Esophagus (tissue), 2 donors: ENCODE data around the gene KLK14. TPM values are rescaled to one million over a fixed set of nuclear protein-coding genes. Genes with fewer than 3 reads are reported as not detected.

Experiments used
- H3K27ac ChIP-seq, 2 donors: one replicate each; pipeline ENCODE4 v1.5.1; 2013; ENCODE audit warnings: low read depth in 2 of 2, mild to moderate bottlenecking in 2 of 2, inconsistent platforms in 1 of 2, low read length in 1 of 2, moderate library complexity in 1 of 2
- H3K27me3 ChIP-seq, 2 donors: one replicate each; pipeline ENCODE4 v1.6.1; 2013; ENCODE audit warnings: low read length in 2 of 2, control low read depth in 1 of 2, mild to moderate bottlenecking in 1 of 2; ENCODE audit not compliant: insufficient read depth in 2 of 2, control insufficient read depth in 1 of 2
- H3K36me3 ChIP-seq, 2 donors: one replicate each; pipeline ENCODE4 v1.6.1; 2013; ENCODE audit warnings: low read length in 1 of 2; ENCODE audit not compliant: control insufficient read depth in 2 of 2, insufficient read depth in 2 of 2
- H3K4me1 ChIP-seq, 2 donors: one replicate each; pipeline ENCODE4 v1.6.1; 2013; ENCODE audit warnings: low read length in 1 of 2; ENCODE audit not compliant: control insufficient read depth in 2 of 2, insufficient read depth in 2 of 2
- H3K4me3 ChIP-seq, 2 donors: one replicate each; pipeline ENCODE4 v1.5.1; 2013; ENCODE audit warnings: low read length in 2 of 2, mild to moderate bottlenecking in 2 of 2, low read depth in 1 of 2, moderate library complexity in 1 of 2
- H3K9me3 ChIP-seq, 2 donors: one replicate each; pipeline ENCODE4 v1.6.1; 2013; ENCODE audit warnings: mild to moderate bottlenecking in 2 of 2, low read depth in 1 of 2, low read length in 1 of 2, moderate library complexity in 1 of 2; ENCODE audit not compliant: control insufficient read depth in 2 of 2, insufficient read depth in 1 of 2
- WGBS, 2 donors: extraction: QIAGEN DNeasy Blood & Tissue Kit; methylation state at CpG; one replicate each; pipeline ENCODE4 v1.1.7; 2013; 5-methylcytosine and 5-hydroxymethylcytosine counted together
- polyA plus RNA-seq, 2 donors: library from polyadenylated mRNA; stranded (reverse); fragments of 200-250 nt; gene quantifications; one replicate each; pipeline ENCODE4 v1.2.3, GENCODE V29; 2013
- donor health status: healthy with polysubstance abuse.
- donor health status: Bipolar disorder and iron deficiency.

Gene KLK14
- under 1 TPM; 0.09 to 0.31 TPM for polyA plus RNA-seq

- no peak within 1 kb of the TSS for H3K4me3 ChIP-seq
- no peaks in the 10 kb centered on the region for H3K9me3 ChIP-seq
- WGBS, 2 donors: 45 to 59% methylated on average over 3 to 7 of the region's 7 CpGs
- no peak within 1 kb of the TSS for H3K27ac ChIP-seq
- H3K36me3 ChIP-seq: no peaks in the 10 kb centered on the region
- no peaks in the 10 kb centered on the region for H3K27me3 ChIP-seq
- H3K4me1 ChIP-seq: peaks cover 4 to 5% of the 10 kb centered on the region in 2 donors
Observed at GRCh38 chr19:51082611-51083010, at the start of gene KLK14. Gene KLK14, minus strand, starts transcription at chr19:51082887. Its CDS starts 273 bp downstream, at chr19:51082614.

- H3K27me3 ChIP-seq: no peaks in the 10 kb centered on the region
- H3K36me3 ChIP-seq: no peaks in the 10 kb centered on the region
- no peak overlapping the region for H3K27ac ChIP-seq
- WGBS, 2 donors: 49 to 53% methylated on average over 24 of the region's 24 CpGs
- no peaks in the 10 kb centered on the region for H3K9me3 ChIP-seq
- no peaks in the 10 kb centered on the region for H3K4me1 ChIP-seq
- H3K4me3 ChIP-seq: no peak overlapping the region
Observed at GRCh38 chr19:51131780-51132680, 49.3 kb upstream of the KLK14 start.

- Histone ChIP-seq H3K27ac (no peak overlapping the region), H3K4me1 (no peaks in the 10 kb centered on the region), H3K4me3 (no peak overlapping the region), H3K9me3 (no peaks in the 10 kb centered on the region), H3K27me3 (no peaks in the 10 kb centered on the region), H3K36me3 (no peaks in the 10 kb centered on the region)
- WGBS, 2 donors: 89 to 91% methylated on average over 8 of the region's 8 CpGs
Observed at GRCh38 chr19:51129716-51130115, 47.0 kb upstream of the KLK14 start.

GRCh38 chr19:51128227-51128626 lies 45.5 kb upstream of the KLK14 start:
- no peaks in the 10 kb centered on the region for H3K36me3 ChIP-seq
- WGBS, 2 donors: 81 to 91% methylated on average over 7 of the region's 7 CpGs
- no peaks in the 10 kb centered on the region for H3K4me1 ChIP-seq
- H3K9me3 ChIP-seq: no peaks in the 10 kb centered on the region
- H3K27ac ChIP-seq: no peak overlapping the region
- H3K4me3 ChIP-seq: no peak overlapping the region
- no peaks in the 10 kb centered on the region for H3K27me3 ChIP-seq

GRCh38 chr19:51127755-51128154 lies 45.1 kb upstream of the KLK14 start:
- Histone ChIP-seq H3K36me3 (no peaks in the 10 kb centered on the region), H3K4me3 (no peak overlapping the region), H3K9me3 (no peaks in the 10 kb centered on the region), H3K27ac (no peak overlapping the region), H3K27me3 (no peaks in the 10 kb centered on the region), H3K4me1 (no peaks in the 10 kb centered on the region)
- WGBS, 2 donors: 61 to 64% methylated on average over 4 of the region's 4 CpGs

- 60 to 77% methylated on average over 6 of the region's 6 CpGs for WGBS, 2 donors
- Histone ChIP-seq H3K9me3 (no peaks in the 10 kb centered on the region), H3K27ac (no peak overlapping the region), H3K4me1 (no peaks in the 10 kb centered on the region), H3K27me3 (no peaks in the 10 kb centered on the region), H3K36me3 (no peaks in the 10 kb centered on the region), H3K4me3 (no peak overlapping the region)
Observed at GRCh38 chr19:51127032-51127431, 44.3 kb upstream of the KLK14 start.

GRCh38 chr19:51125421-51126075 lies 42.9 kb upstream of the KLK14 start:
- Histone ChIP-seq H3K4me3 (no peak overlapping the region), H3K27me3 (no peaks in the 10 kb centered on the region), H3K9me3 (no peaks in the 10 kb centered on the region), H3K27ac (peak overlapping the region in 1 of 2 donors; percentile 14), H3K36me3 (no peaks in the 10 kb centered on the region), H3K4me1 (no peaks in the 10 kb centered on the region)
- 91 to 92% methylated on average over 15 to 16 of the region's 16 CpGs for WGBS, 2 donors

GRCh38 chr19:51124729-51125128 lies 42.0 kb upstream of the KLK14 start, which contains the start of gene SIGLEC9:
Gene SIGLEC9, plus strand, starts transcription at chr19:51124906. Its CDS starts 69 bp downstream, at chr19:51124975.
- Histone ChIP-seq H3K4me1 (no peaks in the 10 kb centered on the region), H3K9me3 (no peaks in the 10 kb centered on the region), H3K4me3 (no peak within 1 kb of the TSS), H3K36me3 (no peaks in the 10 kb centered on the region), H3K27me3 (no peaks in the 10 kb centered on the region), H3K27ac (peak within 1 kb of the TSS in 1 of 2 donors; percentile 14)
- 62 to 65% methylated on average over 14 of the region's 14 CpGs for WGBS, 2 donors

- H3K36me3 ChIP-seq: no peaks in the 10 kb centered on the region
- H3K27ac ChIP-seq: no peak overlapping the region
- H3K4me3 ChIP-seq: no peak overlapping the region
- no peaks in the 10 kb centered on the region for H3K27me3 ChIP-seq
- no peaks in the 10 kb centered on the region for H3K4me1 ChIP-seq
- WGBS, 2 donors: 83 to 84% methylated on average over 9 of the region's 9 CpGs
- H3K9me3 ChIP-seq: no peaks in the 10 kb centered on the region
Observed at GRCh38 chr19:51124216-51124615, 41.5 kb upstream of the KLK14 start.
